Gastroesophageal sphincter (tissue), 4 donors: ENCODE data around the gene PSME3. TPM values are rescaled to one million over a fixed set of nuclear protein-coding genes. Genes with fewer than 3 reads are reported as not detected.

Experiments used
- ATAC-seq: fragments of 150-250 bp; one replicate; pipeline ENCODE4 v1.9.1; 2016; ENCODE audit warnings: mild to moderate bottlenecking, moderate library complexity
- H3K27ac ChIP-seq, 4 donors: fragments of 200-600 bp; sonication (generic) in 3 of 4; 1 replicate in 3 of 4; 2 replicates in 1 of 4; pipeline ENCODE4 v1.5.1; 2016 to 2019
- H3K27me3 ChIP-seq: fragments of 200-600 bp; sonication (generic); one replicate; pipeline ENCODE4 v1.5.1; 2019
- H3K36me3 ChIP-seq, 2 donors: fragments of 200-600 bp; sonication (generic); one replicate each; pipeline ENCODE4 v1.5.1; 2019; ENCODE audit warnings: control low read depth in 1 of 2
- H3K4me1 ChIP-seq, 3 donors: fragments of 200-600 bp; sonication (generic); 1 replicate in 2 of 3; 2 replicates in 1 of 3; pipeline ENCODE4 v1.5.1; 2016 to 2019; ENCODE audit warnings: control low read depth in 2 of 3
- H3K4me3 ChIP-seq, 2 donors: fragments of 200-600 bp; sonication (generic); one replicate each; pipeline ENCODE4 v1.5.1; 2019; ENCODE audit warnings: mild to moderate bottlenecking in 1 of 2, moderate library complexity in 1 of 2
- H3K9me3 ChIP-seq, 3 donors: fragments of 200-600 bp; sonication (generic); one replicate each; pipeline ENCODE4 v1.5.1; 2017 to 2019; ENCODE audit warnings: control low read depth in 2 of 3
- CTCF ChIP-seq, 4 experiments: fragments of 200-600 bp in 2 of 4; fragments of 450-650 bp in 2 of 4; sonication (generic) in 1 of 4; IDR thresholded peaks; one replicate each; pipeline ENCODE4 v1.5.1; 2017 to 2019; ENCODE audit warnings: antibody characterized with exemption in 4 of 4, mild to moderate bottlenecking in 2 of 4, moderate library complexity in 2 of 4
- EP300 ChIP-seq: sonication (generic); formaldehyde crosslinking; IDR thresholded peaks from one replicate; pipeline ENCODE4 v1.6.1; 2017; ENCODE audit warnings: antibody characterized with exemption, mild to moderate bottlenecking
- POLR2A ChIP-seq, 2 donors: fragments of 450-650 bp; IDR thresholded peaks; one replicate each; pipeline ENCODE4 v1.6.1; 2017; ENCODE audit warnings: antibody characterized with exemption in 2 of 2, mild to moderate bottlenecking in 2 of 2, moderate library complexity in 1 of 2
- POLR2AphosphoS5 ChIP-seq: sonication (generic); formaldehyde crosslinking; IDR thresholded peaks from one replicate; pipeline ENCODE4 v1.6.1; 2017; ENCODE audit warnings: antibody characterized with exemption
- WGBS, 2 donors: methylation state at CpG; one replicate each; pipeline ENCODE4 v1.1.5; 2018; ENCODE audit warnings: low coverage in 1 of 2; 5-methylcytosine and 5-hydroxymethylcytosine counted together
- total RNA-seq, 4 donors: library from RNA; depleted of rRNA; stranded (reverse); fragments of >200 nt; gene quantifications; one replicate each; pipeline ENCODE4 v1.1.0, GENCODE V29; 2016

The PSME3 gene
- total RNA-seq, 4 donors from 2014 or later: 60.7 to 109 (median 82.0) TPM

- whole genome bisulfite sequencing, 2 donors: 33 to 44% methylated on average over 2 of the region's 2 CpGs
- no peak for ATAC-seq
- no peaks in the 10 kb centered on the region for H3K27me3 ChIP-seq
- no peak overlapping the region for H3K4me3 ChIP-seq
- TF ChIP-seq EP300 (no peak), POLR2AphosphoS5 (no peak), POLR2A (IDR thresholded peaks at IDR 0.05) (no peak), CTCF (IDR thresholded peaks at IDR 0.05) (no peak)
- peaks cover 0 to 44% (median 3%) of the 10 kb centered on the region in 3 donors for H3K4me1 ChIP-seq
- H3K9me3 ChIP-seq: no peaks in the 10 kb centered on the region
- H3K36me3 ChIP-seq: no peaks in the 10 kb centered on the region
- H3K27ac ChIP-seq: peak overlapping the region in 2 of 4 donors; percentile 67 to 78
Measured at GRCh38 chr17:42803074-42803883, 29.9 kb upstream of the PSME3 start.

GRCh38 chr17:42804918-42805367 is 28.3 kb upstream of the PSME3 start:
- Histone ChIP-seq H3K9me3 (no peaks in the 10 kb centered on the region), H3K36me3 (no peaks in the 10 kb centered on the region), H3K27ac (peak overlapping the region; percentile 45 to 78 (median 70)), H3K4me3 (no peak overlapping the region), H3K4me1 (peaks cover 4 to 54% (median 4%) of the 10 kb centered on the region in 3 donors), H3K27me3 (no peaks in the 10 kb centered on the region)
- 0 to 33% methylated on average over 1 of the region's 1 CpG for WGBS, 2 donors
- ATAC-seq: no peak
- TF ChIP-seq POLR2A (IDR thresholded peaks at IDR 0.05) (no peak), CTCF (IDR thresholded peaks at IDR 0.05) (no peak), POLR2AphosphoS5 (no peak), EP300 (no peak)

GRCh38 chr17:42806249-42806648 is 26.9 kb upstream of the PSME3 start:
- Histone ChIP-seq H3K36me3 (peaks cover 0 to 11% of the 10 kb centered on the region in 2 donors), H3K4me3 (no peak overlapping the region), H3K27me3 (no peaks in the 10 kb centered on the region), H3K27ac (peak overlapping the region in 3 of 4 donors; percentile 45 to 78 (median 67)), H3K9me3 (no peaks in the 10 kb centered on the region), H3K4me1 (peaks cover 4 to 58% (median 4%) of the 10 kb centered on the region in 3 donors)
- no CpG with 5 or more reads among the region's 1 CpG for WGBS, 2 donors
- ATAC-seq: no peak
- no peak for TF ChIP-seq EP300
- no peak for TF ChIP-seq CTCF (IDR thresholded peaks at IDR 0.05)
- no peak for TF ChIP-seq POLR2AphosphoS5
- TF ChIP-seq POLR2A (IDR thresholded peaks at IDR 0.05): no peak

GRCh38 chr17:42809250-42809649 is 23.9 kb upstream of the PSME3 start:
- Histone ChIP-seq H3K36me3 (peaks cover 0 to 39% of the 10 kb centered on the region in 2 donors), H3K27me3 (no peaks in the 10 kb centered on the region), H3K27ac (peak overlapping the region; percentile 58 to 78 (median 71)), H3K4me3 (no peak overlapping the region), H3K4me1 (peaks cover 4 to 47% (median 5%) of the 10 kb centered on the region in 3 donors), H3K9me3 (no peaks in the 10 kb centered on the region)
- TF ChIP-seq POLR2AphosphoS5: peak; percentile 82
- TF ChIP-seq CTCF (IDR thresholded peaks at IDR 0.05): no peak
- TF ChIP-seq EP300: no peak
- peak; percentile 96 for ATAC-seq
- 0 to 9% methylated on average over 1 to 3 of the region's 3 CpGs for WGBS, 2 donors
